Gastroesophageal sphincter (tissue), 3 donors: ENCODE measurements around the gene SSX2.
"Not testable (repeated sequence)": the region's sequence is repeated elsewhere in the genome, so short reads cannot be mapped to it uniquely, and the experiment has no call there.

Experiments used
- CTCF ChIP-seq, 4 experiments: fragments of 200-600 bp in 2 of 4; fragments of 450-650 bp in 2 of 4; sonication (generic) in 1 of 4; IDR thresholded peaks; one replicate each; pipeline ENCODE4 v1.5.1; 2017 to 2019; ENCODE audit warnings: antibody characterized with exemption in 4 of 4, mild to moderate bottlenecking in 2 of 4, moderate library complexity in 2 of 4
- EP300 ChIP-seq: sonication (generic); formaldehyde crosslinking; IDR thresholded peaks from one replicate; pipeline ENCODE4 v1.6.1; 2017; ENCODE audit warnings: antibody characterized with exemption, mild to moderate bottlenecking
- POLR2A ChIP-seq, 2 donors: fragments of 450-650 bp; IDR thresholded peaks; one replicate each; pipeline ENCODE4 v1.6.1; 2017; ENCODE audit warnings: antibody characterized with exemption in 2 of 2, mild to moderate bottlenecking in 2 of 2, moderate library complexity in 1 of 2
- POLR2AphosphoS5 ChIP-seq: sonication (generic); formaldehyde crosslinking; IDR thresholded peaks from one replicate; pipeline ENCODE4 v1.6.1; 2017; ENCODE audit warnings: antibody characterized with exemption

DNA sequence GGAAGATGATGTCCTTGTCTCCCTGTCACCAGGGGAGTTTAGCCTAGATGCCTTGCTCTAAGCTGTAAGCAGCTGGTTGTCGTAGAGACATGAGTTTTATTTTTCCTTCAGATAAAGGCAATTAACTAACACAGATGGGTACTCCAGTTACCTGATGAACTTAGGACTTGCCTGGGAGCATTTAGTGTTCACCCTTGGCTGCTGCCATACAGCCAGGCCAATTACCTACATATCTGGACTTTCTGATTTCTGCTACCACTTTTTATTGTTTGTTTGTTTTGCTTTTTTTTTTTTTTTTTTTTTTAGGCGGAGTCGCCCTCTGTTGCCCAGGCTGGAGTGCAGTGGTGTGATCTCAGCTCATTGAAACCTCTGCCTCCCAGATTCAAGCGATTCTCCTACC is 14.9 kb downstream of the SSX2 start:
- TF ChIP-seq CTCF (IDR thresholded peaks at IDR 0.05); EP300; POLR2AphosphoS5; POLR2A (IDR thresholded peaks at IDR 0.05): not testable (repeated sequence)
